Stimulated activated CD4-positive, alpha-beta T cell treated with anti-CD3 and anti-CD28 coated beads, Interleukin-4, amount 100 ng/mL, for 4 hours (primary cell): ENCODE measurements around the gene CNP.
"Not testable (repeated sequence)": the region's sequence is repeated elsewhere in the genome, so short reads cannot be mapped to it uniquely, and the experiment has no call there.

ENCODE experiments used
- DNase-seq, 2 experiments: peaks; one replicate each; pipeline ENCODE4 v3.0.0-alpha.2; 2020

The CNP gene

DNA sequence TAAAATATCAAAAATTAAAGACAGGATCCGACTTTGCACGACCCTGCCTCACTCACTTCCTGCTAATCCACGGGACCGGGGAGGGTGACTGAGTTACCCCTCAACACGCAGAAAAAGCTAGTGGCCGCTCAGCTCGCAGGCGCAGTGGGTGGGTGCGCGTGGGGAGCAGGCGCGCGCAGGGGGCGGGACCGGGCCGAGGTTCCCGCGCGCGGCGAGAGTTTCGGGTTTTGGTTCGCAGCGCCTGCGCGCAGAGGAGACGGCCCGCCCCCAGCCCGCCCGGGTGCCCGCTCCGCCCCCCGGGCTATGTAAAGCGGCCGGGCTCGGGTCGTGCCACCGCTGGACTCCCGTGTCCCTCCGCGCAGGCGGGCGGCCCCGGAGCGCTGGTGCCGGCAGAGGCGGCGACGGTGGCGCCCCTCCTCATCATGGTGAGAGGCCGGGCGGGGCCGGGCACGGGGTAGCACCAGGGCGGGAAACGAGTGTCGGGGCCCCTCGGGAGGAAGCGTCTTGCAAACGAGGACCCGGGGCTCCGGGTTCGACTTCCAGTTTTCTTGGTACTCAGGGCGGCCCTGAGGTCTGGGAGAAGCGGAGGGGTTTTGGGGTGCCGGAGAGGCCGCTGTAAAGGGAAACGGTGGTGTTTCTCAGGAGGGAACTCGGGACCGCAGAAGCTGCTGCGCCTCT, at the start of gene CNP:
TSS of gene CNP (plus strand) at position 333 of the 678 bp plus-strand sequence. CDS start at position 423, 90 bp downstream.
- peak; percentile 88 to 94 for DNase-seq

DNA sequence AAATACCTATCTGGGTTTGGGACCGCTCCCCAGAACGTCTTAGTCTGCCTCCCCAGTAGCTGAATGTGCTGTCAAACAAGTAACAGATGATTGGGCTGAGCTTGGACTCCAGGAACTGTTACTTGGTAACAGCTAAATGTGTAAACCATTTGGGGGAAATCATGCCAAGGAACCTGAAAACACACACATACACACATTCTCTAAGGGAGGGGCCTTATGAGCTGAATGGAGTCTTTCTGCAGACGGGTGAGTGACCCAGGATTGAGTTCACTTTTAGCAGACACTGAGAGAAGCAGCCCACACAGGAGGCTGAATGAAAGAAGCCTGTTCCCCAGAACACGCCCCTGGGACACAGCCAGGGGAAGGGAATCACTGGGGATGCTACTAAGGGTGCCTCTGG, 49.4 kb upstream of the CNP start:
- DNase-seq: no peak

DNA sequence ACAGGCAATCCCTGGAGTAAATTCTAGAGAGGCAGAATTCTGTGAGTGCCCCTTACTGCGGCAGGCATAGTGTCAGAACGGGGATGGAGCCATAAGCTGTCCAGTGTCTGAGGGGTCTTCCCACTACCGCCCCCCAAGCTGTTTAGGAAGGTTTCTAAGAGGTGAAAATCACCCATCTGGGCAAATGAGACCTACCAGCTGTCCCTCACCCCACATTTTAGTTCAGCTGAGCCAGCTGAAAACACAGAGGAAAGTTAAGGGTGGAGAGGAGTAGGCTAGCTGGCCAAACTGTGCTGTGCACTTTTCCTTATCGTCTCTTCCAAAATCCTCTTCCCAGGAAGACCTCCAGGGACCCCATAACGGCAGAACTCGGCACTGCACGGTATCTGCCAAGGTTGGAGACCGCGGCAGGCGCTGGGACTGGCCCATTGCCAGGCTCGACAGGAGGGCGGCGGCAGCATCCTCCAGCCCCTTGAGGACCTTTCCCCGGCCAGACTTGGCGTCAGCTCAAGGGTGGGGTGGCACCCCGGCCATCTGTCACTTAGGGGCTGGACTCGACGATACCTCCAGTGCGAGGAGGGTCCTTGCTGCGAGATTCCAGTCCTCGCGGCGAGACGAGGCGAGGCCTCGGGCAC, 48.8 kb upstream of the CNP start:
- DNase-seq: peak in 1 of 2 experiments; percentile 39

DNA sequence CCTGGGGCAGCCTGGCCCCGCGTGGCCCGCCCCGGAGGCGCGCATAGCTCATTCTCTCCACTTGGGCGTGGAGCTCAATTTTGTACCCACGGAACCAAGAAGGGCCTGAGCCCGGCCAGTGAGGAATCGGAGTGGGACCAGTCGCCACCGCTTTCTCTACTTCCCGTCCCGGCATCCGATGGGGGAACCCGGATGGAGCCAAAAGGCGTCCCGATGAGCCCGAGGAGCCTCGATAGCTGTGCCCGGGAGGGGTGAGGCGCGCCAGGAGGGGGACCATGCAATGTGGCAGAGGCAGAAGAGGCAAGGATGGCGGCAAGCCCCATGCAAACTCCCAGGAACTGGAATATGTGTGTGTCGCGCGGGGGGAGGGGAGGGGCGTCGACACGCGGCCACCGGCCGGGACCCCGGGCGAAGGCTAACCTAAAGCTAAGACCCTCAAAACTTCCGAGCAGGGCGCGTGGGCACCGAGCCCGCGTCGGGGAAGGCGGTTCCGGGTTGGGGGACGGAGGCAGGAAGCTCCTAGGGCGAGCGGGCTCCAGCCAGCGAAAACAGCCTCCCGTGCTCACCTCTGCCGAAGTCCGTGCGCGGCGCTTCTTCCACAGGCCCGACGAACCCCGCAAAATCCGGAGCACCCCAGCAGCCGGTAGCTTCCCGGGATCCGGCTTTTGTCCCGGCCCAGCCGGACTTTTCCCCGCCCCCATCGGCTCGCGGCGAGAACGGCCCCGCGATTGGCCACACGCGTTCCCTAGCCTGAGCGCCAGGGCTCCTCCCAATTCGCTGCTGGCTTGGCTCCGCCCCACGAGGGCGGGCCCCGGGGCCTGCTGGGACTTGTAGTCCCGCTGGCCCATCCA, 48.1 kb upstream of the CNP start, which contains the start of gene ACLY:
TSS of gene ACLY (minus strand) at position 638 of the 851 bp plus-strand sequence. CDS start 5,078 bp downstream, outside the sequence.
- DNase-seq: peak; percentile 96

DNA sequence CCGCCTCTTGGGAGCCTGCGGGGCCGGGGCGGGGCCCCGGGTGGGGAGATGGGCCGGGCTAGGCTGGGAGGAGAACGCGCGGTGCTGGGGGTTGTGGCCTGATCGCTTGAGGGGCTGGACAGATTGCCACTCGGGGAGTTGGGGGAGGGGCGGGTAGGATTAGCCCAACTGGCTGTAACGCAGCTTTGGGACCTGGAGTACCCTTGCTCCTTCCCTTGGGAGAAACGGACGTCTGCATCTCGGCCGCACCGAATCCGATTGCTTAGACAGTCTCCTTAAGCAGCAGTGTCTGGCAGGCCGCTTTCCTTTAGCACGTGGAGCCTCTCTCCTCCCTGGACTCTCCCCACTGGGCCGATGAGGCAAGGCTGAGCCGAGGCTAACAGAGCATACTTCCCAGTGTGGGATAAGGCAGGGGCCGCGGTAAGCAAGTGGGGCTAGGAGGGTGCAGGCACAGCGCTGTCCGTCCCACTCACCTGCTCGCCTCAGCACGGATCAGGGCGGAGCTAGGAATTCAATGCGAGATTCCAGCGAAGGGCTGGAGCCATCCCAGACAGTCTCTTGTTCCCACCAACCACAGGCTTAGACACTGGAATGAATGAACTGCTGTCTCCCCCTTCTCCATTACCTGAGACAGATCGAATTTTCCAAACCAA, 47.3 kb upstream of the CNP start:
- DNase-seq: no peak

DNA sequence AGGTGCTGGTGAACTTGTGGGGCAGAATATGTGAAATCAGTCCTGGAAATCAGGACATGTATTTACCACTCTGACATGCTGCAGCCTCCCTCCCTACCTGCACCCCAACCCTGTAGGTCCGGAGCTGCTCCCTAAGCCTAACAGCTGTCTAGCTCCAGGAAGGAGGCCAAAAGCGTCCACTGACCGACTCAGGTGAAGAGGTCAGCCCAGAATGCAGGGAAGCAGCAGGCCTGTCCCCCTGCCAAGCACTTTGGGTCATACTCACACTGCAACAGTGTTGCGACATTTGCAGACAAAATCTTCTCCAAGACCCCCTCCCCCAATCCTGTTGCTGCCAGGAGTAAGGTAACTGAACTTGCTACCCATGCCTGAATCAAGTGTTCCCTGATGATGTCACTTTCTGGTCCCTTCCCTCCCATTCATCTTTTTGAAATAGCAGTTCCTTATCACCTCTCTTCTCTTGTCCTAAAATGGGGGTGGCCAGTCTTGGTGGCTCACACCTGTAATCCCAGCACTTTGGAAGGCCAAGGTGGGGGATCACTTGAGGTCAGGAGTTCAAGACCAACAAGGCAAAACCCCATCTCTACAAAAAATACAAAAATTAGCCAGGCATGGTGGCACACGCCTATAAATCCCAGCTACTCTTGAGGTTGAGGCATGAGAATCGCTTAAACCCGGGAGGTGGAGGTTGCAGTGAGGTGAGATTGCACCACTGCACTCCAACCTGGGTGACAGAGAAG, 46.6 kb upstream of the CNP start:
- no peak for DNase-seq

DNA sequence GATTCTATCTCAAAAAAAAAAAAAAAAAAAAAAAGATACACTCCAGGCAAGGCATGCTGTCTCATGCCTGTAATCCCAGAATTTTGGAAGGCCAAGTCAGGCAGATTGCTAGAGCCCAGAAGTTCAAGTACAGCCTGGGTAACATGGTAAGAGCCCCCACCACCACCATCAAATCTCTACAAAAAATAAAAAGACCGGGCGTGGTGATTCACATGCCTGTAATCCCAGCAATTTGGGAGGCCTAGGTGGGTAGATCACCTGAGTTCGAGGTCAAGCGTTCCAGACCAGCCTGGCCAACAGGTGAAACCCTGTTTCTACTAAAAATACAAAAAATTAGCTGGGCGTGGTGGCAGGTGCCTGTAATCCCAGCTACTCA, 46.0 kb upstream of the CNP start:
- DNase-seq: no peak

DNA sequence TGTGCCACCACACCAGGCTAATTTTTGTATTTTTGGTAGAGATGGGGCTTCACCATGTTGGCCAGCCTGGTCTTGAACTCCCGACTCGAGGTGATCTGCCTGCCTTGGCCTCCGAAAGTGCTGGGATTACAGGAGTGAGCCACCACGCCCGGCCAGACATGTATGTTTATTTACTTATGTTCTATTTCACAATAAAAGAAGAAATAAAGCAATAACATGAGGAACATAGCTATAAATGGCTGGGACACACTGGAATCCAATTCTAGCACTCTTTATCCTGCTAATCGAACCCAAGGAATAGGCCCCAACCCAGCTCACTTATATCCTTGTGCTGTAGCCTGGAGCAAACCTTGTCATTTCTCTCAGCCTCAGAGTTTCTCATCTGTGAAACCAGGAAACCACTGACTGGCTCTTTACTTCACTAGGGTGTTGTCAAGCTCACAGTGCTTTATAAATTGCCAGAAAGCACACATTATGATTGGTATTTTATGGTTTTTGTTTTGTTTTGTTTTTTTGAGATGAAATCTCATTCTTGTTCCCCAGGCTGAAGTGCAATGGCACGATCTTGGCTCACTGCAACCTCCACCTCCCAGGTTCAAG, 40.5 kb upstream of the CNP start:
- DNase-seq: no peak

DNA sequence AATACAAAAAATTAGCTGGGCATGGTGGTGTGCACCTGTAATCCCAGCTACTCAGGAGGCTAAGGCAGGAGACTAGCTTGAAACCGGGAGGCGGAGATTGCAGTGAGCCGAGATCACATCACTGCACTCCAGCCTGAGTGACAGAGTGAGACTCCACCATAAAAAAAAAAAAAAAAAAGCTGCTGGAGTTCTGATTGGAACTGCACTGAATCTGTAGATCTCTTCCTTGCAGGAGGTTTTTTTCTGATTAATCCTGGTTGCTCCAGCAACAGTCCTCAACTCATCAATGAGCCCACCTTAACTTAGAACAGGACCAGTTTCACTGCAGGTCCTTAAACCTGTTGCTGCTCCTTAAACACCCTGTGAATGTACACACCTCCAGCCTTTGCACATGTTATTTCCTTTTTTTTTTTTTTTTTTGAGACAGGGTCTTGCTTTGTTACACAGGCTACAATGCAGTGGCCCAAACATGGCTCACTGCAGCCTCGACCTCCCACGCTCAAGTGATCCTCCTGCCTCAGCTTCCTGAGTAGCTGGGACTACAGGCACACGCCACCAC, 37.8 kb upstream of the CNP start:
- DNase-seq: no peak

DNA sequence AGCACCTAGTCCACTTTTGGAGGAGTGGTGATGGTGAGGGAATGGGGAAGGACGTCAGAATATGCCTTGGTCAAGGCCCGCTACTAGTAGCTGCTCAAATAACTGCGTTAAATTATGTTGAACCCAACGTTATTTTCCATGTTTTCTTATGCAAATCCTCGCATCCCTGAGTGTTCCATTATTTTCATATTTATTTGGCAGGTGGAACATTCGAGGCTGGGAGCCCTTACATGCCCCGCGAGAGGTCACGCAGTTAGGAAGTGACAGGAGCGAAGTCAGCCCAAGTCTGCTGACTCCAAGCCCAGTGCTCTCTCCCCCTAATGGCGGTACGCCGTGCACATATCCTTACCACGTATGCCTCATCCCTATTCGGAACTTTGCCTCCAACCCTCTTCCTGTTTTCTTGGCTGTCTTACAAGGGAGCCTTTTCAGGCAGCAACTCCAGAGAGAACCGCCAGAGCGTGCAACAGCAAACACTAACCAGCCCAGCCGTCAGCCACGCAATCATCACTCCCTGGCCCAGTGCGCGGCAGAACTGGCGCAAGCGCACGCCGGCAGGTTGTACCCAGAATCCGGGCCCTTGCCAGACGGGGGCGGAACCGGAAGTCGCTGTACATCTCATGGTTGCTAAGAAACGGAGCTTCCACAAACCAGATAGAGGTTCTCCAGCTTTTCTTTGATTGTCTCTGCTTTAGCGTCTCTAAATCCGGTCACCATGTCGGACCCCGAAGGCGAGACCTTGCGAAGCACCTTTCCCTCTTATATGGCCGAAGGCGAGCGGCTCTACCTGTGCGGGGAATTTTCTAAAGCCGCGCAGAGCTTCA, 36.4 kb upstream of the CNP start, which contains the start of gene ODAD4:
TSS of gene ODAD4 (plus strand) at position 609 of the 824 bp plus-strand sequence. CDS start at position 716, 107 bp downstream.
- peak; percentile 92 to 95 for DNase-seq

DNA sequence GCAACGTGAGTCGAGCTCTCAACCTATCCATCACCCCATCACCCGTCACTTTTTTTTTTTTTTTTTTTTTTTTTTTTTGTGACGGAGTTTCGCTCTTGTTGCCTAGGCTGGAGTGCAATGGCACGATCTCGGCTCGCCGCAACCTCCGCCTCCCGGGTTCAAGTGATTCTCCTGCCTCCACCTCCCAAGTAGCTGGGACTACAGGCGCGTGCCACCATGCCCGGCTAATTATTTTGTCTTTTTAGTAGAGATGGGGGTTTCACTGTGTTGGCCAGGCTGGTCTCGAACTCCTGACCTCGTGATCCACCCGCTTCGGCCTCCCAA, 35.8 kb upstream of the CNP start:
- not testable (repeated sequence) for DNase-seq

DNA sequence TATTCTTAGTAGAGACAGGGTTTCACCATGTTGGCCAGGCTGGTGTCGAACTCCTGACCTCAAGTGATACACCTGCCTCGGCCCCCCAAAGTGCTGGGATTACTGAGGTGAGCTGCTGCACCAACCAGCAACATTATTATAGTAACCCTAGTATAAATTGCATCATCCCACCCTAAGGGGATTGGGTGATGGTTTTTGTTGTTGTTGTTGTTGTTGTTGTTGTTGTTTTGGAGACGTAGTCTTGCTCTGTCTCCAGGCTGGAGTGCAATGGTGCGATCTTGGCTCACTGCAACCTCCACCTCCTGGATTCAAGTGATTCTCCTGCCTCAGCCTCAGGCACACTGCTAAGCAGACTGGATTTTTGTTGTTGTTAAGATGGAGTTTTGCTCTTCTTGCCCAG, 34.9 kb upstream of the CNP start:
- not testable (repeated sequence) for DNase-seq

DNA sequence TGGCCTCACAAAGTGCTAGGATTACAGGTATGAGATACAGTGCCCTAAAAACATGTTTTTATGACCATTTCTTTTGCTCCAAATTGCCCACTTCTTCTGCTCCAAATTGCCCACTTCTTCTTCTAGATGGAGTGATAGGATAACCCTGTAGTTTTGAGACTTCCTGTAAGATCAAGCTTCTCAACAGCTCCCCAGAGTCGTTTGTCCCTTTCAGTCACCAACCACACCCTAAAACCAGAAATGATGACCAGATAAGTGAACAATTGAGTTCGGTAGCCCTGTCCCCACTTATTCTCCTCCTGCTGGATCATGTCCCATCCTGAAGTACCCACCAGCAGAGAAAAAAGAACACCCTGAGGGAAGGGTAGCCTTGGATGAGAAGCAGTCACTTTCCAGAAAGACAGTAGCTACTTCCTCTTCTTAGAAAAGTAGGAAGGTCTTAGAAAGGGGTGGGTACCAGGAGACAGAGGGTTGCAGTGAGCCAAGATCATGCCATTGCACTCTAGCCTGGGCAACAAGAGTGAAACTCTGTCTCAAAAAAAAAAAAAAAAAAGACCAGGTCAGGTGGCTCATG, 33.7 kb upstream of the CNP start:
- no peak for DNase-seq

DNA sequence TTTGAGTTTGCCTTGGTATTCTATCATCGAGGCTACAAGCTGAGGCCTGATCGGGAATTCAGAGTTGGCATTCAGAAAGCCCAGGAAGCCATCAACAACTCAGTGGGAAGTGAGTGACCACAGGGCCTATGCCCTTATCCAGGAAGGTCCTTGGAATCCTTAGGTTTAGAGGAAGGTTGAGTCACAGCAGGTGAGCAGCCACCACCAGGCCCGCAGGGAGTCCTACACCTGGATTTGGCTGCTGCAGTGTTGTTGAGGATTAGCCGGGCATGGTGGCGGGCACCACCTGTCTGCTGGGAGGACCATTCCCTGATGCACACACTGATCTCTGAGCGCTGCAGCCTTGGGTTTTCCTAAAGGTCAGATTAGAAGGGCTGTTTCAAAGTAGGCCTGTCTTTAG, 31.0 kb upstream of the CNP start:
- no peak for DNase-seq

DNA sequence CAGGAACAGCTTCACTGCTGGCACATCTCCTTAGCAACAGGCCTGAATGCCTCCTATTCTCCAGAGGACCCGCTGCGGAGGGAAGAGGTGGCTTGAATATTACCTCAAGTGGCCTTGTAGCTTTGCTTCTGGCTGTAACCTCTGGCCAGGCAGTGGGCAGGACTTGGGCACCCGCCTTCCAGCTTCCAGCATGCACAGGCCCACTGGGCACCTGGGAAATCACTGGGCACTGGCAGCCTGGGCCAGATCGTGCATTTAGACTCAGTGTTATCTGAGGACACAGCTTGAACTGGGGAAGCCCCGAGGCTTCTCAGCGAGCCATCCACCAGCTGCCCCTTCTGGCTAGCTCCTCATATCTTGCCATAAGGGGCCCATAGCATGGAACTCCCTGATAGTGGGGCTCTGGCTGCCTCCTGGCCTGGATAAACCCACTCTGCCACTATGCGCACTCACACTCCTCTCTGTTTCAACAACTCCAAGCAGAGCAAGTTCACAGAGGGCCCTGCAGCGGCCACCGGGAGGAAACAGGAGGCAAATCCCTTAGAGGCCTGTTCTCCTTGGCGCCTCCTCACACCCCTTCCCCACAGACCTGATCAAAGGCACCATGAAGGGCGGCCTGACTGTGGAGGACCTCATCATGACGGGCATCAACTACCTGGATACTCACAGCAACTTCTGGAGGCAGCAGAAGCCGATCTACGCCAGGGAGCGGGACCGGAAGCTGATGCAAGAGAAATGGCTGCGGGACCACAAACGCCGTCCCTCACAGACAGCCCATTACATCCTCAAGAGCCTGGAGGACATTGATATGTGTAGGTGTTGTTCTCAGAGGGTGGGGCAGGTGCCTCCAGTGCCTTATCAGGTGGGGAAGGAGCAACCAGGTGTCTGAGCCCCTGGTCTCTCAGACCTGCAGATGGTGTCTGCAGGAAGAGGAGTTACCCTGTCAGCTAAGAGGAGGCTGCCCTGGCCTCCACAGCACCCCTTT, 28.3 kb upstream of the CNP start:
- DNase-seq: no peak

DNA sequence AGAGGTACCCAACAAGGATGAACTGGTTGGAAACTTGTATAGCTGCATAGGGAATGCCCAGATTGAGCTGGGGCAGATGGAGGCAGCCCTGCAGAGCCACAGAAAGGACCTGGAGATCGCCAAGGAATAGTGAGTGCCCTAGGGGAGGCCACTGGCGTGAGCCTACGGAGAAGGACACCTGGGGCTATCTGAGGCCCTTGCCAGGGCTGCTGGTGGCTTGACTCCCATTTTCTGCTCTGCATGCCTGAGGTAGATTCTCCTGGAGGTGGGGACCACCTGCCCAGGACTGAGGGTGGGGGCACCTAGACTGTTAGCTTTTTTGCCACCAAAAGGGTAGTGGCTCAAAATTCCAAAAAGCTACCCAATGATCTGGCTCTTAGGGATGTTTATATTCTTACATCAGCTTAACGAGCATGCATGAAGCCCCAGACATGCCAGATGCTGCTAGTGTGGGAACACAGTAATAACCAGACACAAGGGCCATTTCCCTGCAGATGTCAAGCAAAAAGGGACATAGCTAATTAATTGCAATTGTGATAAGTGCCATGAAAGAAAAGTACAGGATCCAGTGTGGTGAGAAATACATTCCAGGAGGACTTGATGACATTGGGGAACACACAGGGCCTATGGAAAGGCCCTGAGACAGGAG, 27.4 kb upstream of the CNP start:
- DNase-seq: no peak

DNA sequence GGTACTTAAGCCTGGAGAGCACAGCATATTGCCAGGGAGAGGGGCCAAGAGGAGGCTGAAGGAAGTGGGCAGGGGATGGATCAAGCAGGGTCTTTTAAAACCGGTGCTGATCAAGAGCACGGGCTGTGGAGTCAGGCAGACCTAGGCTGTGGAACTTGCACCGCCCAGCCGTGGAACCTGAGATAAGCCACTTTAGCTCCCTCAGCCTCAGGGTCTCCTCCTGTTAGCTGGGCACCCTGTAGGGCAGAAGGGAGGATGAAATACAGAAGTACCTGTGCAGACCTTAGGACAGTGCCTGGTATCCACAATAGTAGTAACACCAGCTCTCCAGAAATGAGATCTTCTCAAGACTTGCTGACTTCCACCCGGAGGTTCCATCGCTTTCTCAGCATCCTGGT, 26.9 kb upstream of the CNP start:
- no peak for DNase-seq

DNA sequence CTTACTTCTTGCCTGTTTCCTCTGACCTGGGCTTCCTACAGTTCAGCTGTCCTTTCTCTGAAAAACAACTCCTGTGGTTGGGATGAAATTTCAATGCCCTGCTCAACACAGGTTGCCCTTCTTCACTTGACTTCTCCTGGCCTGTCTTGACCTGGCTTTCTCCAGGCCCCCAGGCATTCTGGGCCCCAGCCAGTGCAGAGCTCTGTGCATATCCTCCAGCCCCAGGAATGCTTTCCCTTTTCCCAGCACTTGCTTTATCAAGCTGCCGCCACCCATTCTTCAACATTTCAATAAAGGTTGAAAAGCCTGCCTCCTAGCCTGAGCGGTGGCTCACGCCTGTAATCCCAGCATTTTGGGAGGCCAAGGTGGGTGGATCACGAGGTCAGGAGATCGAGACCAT, 25.4 kb upstream of the CNP start:
- no peak for DNase-seq
